Keratinocyte (primary cell): ENCODE data around the gene HHIP. TPM values are rescaled to one million over a fixed set of nuclear protein-coding genes. Genes with fewer than 3 reads are reported as not detected.

Experiments
- DNase-seq: peaks from one replicate; pipeline ENCODE4 v3.0.0-alpha.2; 2011; ENCODE audit warnings: low read depth, missing footprints, low spot score
- FAIRE-seq: peaks from 2 replicates; lab custom pipeline; 2011; peaks lifted over from hg19 to GRCh38; lab: Jason Lieb, UNC
- H2AFZ ChIP-seq: 2 replicates; pipeline ENCODE4 v1.6.0; 2012; ENCODE audit warnings: low read length, control low read depth, inconsistent platforms; ENCODE audit not compliant: control insufficient read depth
- H3K27ac ChIP-seq: 2 replicates; pipeline ENCODE4 v1.5.1; 2011; ENCODE audit warnings: low read length; ENCODE audit not compliant: control insufficient read depth, insufficient read depth
- H3K27me3 ChIP-seq: 3 replicates; pipeline ENCODE4 v1.6.0; 2011; ENCODE audit warnings: low read length; ENCODE audit not compliant: control insufficient read depth, insufficient read depth; ENCODE audit errors: extremely low read depth
- H3K36me3 ChIP-seq, 2 experiments: 2 replicates in 1 of 2; 3 replicates in 1 of 2; pipeline ENCODE4 v1.5.1; 2011; ENCODE audit warnings: low read length in 2 of 2, mild to moderate bottlenecking in 1 of 2; ENCODE audit not compliant: control insufficient read depth in 2 of 2, insufficient read depth in 2 of 2; ENCODE audit errors: extremely low read depth in 1 of 2
- H3K4me1 ChIP-seq: 3 replicates; pipeline ENCODE4 v1.5.1; 2011; ENCODE audit warnings: low read length; ENCODE audit not compliant: control insufficient read depth, insufficient read depth; ENCODE audit errors: extremely low read depth
- H3K4me2 ChIP-seq: 3 replicates; pipeline ENCODE4 v1.6.0; 2011; ENCODE audit warnings: low read depth, low read length; ENCODE audit not compliant: control insufficient read depth, insufficient read depth; ENCODE audit errors: extremely low read depth
- H3K4me3 ChIP-seq, 3 experiments: fragments of 200-600 bp in 1 of 3; sonication (generic) in 1 of 3; 2 replicates in 2 of 3; 3 replicates in 1 of 3; pipeline ENCODE4 v1.5.1; 2011 to 2016; ENCODE audit warnings: low read length in 3 of 3, mild to moderate bottlenecking in 3 of 3, control low read depth in 2 of 3, inconsistent platforms in 1 of 3, low read depth in 1 of 3, mixed read lengths in 1 of 3, mixed run types in 1 of 3, moderate library complexity in 1 of 3; ENCODE audit not compliant: control insufficient read depth in 2 of 3, insufficient read depth in 2 of 3; ENCODE audit errors: extremely low read depth in 1 of 3
- H3K79me2 ChIP-seq: 2 replicates; pipeline ENCODE4 v1.6.0; 2012; ENCODE audit warnings: low read length; ENCODE audit not compliant: control insufficient read depth, insufficient read depth
- H3K9ac ChIP-seq: 3 replicates; pipeline ENCODE4 v1.6.0; 2011; ENCODE audit warnings: low read length; ENCODE audit not compliant: control insufficient read depth, insufficient read depth; ENCODE audit errors: extremely low read depth
- H3K9me1 ChIP-seq: 3 replicates; pipeline ENCODE4 v1.6.0; 2011; ENCODE audit warnings: low read length; ENCODE audit not compliant: control insufficient read depth, insufficient read depth; ENCODE audit errors: extremely low read depth
- H3K9me3 ChIP-seq: 2 replicates; pipeline ENCODE4 v1.5.1; 2012; ENCODE audit warnings: low read depth, low read length; ENCODE audit not compliant: control insufficient read depth
- H4K20me1 ChIP-seq: 3 replicates; pipeline ENCODE4 v1.6.0; 2011; ENCODE audit warnings: low read length; ENCODE audit not compliant: control insufficient read depth, insufficient read depth; ENCODE audit errors: extremely low read depth
- CTCF ChIP-seq, 3 experiments: IDR thresholded peaks in 1 of 3; conservative IDR thresholded peaks in 1 of 3; optimal IDR thresholded peaks in 1 of 3; 2 replicates in 2 of 3; 3 replicates in 1 of 3; pipeline versions ENCODE3 to v1.5.1; 2011; ENCODE audit warnings: low read length in 3 of 3, mild to moderate bottlenecking in 3 of 3, moderate library complexity in 2 of 3, control low read depth in 1 of 3, inconsistent platforms in 1 of 3; ENCODE audit not compliant: insufficient read depth in 2 of 3; ENCODE audit errors: extremely low read depth in 1 of 3
- EZH2 ChIP-seq: IDR thresholded peaks from one replicate; pipeline ENCODE4 v1.6.1; 2012; ENCODE audit warnings: inconsistent platforms, mild to moderate bottlenecking, low read length, moderate library complexity
- dilution Hi-C: fragments of 300-500 bp; cut with MboI; formaldehyde crosslinking; loops from one replicate; pipeline ENCODE4 v1.7.0; 2020; ENCODE audit warnings: low sequenced_read_pairs; ENCODE audit not compliant: extremely low pct_ligation_motif_present
- polyA plus RNA-seq, 5 experiments: library from polyadenylated mRNA; depleted of rRNA in 3 of 5; stranded (reverse) in 3 of 5; stranded (forward) in 1 of 5; unstranded in 1 of 5; fragments of >200 nt; gene quantifications; 1 replicate in 1 of 5; 2 replicates in 3 of 5; 3 replicates in 1 of 5; pipeline versions ENCODE4 v1.2.1 to v1.2.3, GENCODE V29; 2011 to 2012; ENCODE audit warnings: missing spikeins in 2 of 5, low read depth in 1 of 5, low replicate concordance in 1 of 5

The HHIP gene
- polyA plus RNA-seq, 1 donor (not counting 4 experiments of a cell fraction or from before 2014, with no cell fraction given) = 0.20 TPM

DNA sequence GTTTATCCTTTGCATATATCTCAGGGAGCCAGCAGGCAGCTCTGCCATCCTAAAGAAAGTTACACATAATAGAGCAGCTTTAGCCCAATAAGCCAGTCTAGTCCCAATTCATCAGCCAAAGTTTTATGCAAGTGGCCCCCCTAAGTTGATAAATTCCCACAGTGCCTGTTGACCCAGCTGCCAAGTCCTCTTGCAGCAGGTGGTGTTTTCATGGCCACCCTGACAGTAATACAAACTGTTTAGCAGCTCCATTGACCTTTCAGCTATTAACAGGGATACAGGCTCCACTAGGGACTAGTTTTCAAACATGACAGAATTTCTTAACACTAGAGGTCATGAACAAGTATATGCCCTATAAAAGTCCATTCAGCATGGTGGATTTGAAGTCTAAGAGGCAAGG lies 77.5 kb downstream of the HHIP start:
- no peak for DNase-seq
- dilution Hi-C loops = no loop called here
- H3K27ac ChIP-seq = no peak overlapping the region

GRCh38 chr4:144729175-144729574 lies 83.2 kb downstream of the HHIP start:
- no peaks in the 10 kb centered on the region for H3K9me3 ChIP-seq
- no peaks in the 10 kb centered on the region for H4K20me1 ChIP-seq
- dilution Hi-C loops = no loop called here
- no peak overlapping the region for H3K4me3 ChIP-seq
- no peak for TF ChIP-seq EZH2
- no peak for TF ChIP-seq CTCF (optimal IDR thresholded peaks at IDR 0.05 in 1 of 3, IDR thresholded peaks at IDR 0.05 in 1 of 3, conservative IDR thresholded peaks at IDR 0.05 in 1 of 3; ENCODE audit: extremely low read depth in 1 of 3, insufficient read depth in 2 of 3, low read length in 3 of 3)
- H2AFZ ChIP-seq = no peak overlapping the region
- no peaks in the 10 kb centered on the region for H3K27me3 ChIP-seq
- no peak overlapping the region for H3K27ac ChIP-seq
- peaks cover 5% of the 10 kb centered on the region for H3K4me1 ChIP-seq
- H3K9ac ChIP-seq = no peak overlapping the region
- DNase-seq (no peak), FAIRE-seq (no peak)
- no peaks in the 10 kb centered on the region for H3K9me1 ChIP-seq
- no peak overlapping the region for H3K4me2 ChIP-seq
- H3K79me2 ChIP-seq = no peaks in the 10 kb centered on the region
- no peaks in the 10 kb centered on the region for H3K36me3 ChIP-seq

More for the DNA sequence above, 77.5 kb downstream of the HHIP start:
- H3K9ac ChIP-seq = no peak overlapping the region
- no peaks in the 10 kb centered on the region for H3K9me3 ChIP-seq
- H2AFZ ChIP-seq = no peak overlapping the region
- no peak for TF ChIP-seq CTCF (optimal IDR thresholded peaks at IDR 0.05 in 1 of 3, IDR thresholded peaks at IDR 0.05 in 1 of 3, conservative IDR thresholded peaks at IDR 0.05 in 1 of 3; ENCODE audit: extremely low read depth in 1 of 3, insufficient read depth in 2 of 3, low read length in 3 of 3)
- no peak for TF ChIP-seq EZH2
- no peaks in the 10 kb centered on the region for H3K9me1 ChIP-seq
- no peaks in the 10 kb centered on the region for H3K4me1 ChIP-seq
- H3K4me2 ChIP-seq = no peak overlapping the region
- H3K79me2 ChIP-seq = no peaks in the 10 kb centered on the region
- no peak overlapping the region for H3K4me3 ChIP-seq
- no peaks in the 10 kb centered on the region for H4K20me1 ChIP-seq
- no peaks in the 10 kb centered on the region for H3K36me3 ChIP-seq
- no peaks in the 10 kb centered on the region for H3K27me3 ChIP-seq
- no peak for FAIRE-seq
